MM.1S (cell line): ENCODE measurements around the gene ACSL6.

Source experiments
- CTCF ChIP-seq: fragments of 300-600 bp; sonication (generic); IDR thresholded peaks from 2 replicates; pipeline ENCODE4 v1.5.1; 2016; ENCODE audit warnings: antibody characterized with exemption, low read length, mixed read lengths
- EZH2 ChIP-seq: fragments of 300-600 bp; sonication (generic); optimal IDR thresholded peaks from 2 replicates; pipeline ENCODE3; 2017; ENCODE audit warnings: low read depth, mild to moderate bottlenecking, antibody characterized with exemption, low read length, mixed read lengths
- EZH2phosphoT487 ChIP-seq: fragments of 300-600 bp; sonication (generic); IDR thresholded peaks from 2 replicates; pipeline ENCODE4 v1.6.1; 2018; ENCODE audit warnings: antibody characterized with exemption, low read length

GRCh38 chr5:131994533-131995226 lies 16.8 kb downstream of the ACSL6 start:
- TF ChIP-seq EZH2phosphoT487 (no peak), CTCF (no peak), EZH2 (no peak)
